Skin epidermis (tissue), 12 donors: ENCODE measurements around the gene FNDC3B.

Experiments used
- H3K27ac ChIP-seq, 21 experiments: fragments of 200-600 bp; sonication (generic) in 11 of 21; one replicate each; pipeline ENCODE4 v1.5.0; 2020; ENCODE audit warnings: mild to moderate bottlenecking in 3 of 21, inconsistent platforms in 2 of 21, moderate library complexity in 2 of 21
- H3K4me3 ChIP-seq, 7 experiments: fragments of 200-600 bp; sonication (generic) in 2 of 7; one replicate each; pipeline ENCODE4 v1.5.0; 2020; ENCODE audit warnings: inconsistent platforms in 2 of 7, mild to moderate bottlenecking in 2 of 7, moderate library complexity in 1 of 7

FNDC3B gene

DNA sequence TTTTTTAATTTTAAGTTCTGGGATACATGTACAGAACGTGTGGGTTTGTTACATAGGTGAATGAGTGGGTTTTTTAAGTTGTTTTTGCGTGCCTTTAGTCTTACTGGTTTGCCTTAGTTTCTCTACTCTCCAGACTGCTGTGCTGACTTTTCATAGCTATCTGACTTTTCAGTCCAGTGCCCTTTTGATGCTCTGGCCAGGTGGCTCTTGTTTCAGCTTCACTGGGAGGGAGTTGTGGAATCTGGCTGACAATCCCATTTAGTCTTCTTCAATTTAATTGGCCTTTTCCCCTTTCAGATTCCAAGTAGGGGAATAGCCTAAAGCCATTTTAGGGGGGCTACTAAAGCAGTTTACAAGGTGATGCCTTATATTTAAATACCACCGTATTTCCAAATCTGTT lies 30.1 kb downstream of the FNDC3B start:
- Histone ChIP-seq H3K4me3 (no peak overlapping the region), H3K27ac (no peak overlapping the region)

DNA sequence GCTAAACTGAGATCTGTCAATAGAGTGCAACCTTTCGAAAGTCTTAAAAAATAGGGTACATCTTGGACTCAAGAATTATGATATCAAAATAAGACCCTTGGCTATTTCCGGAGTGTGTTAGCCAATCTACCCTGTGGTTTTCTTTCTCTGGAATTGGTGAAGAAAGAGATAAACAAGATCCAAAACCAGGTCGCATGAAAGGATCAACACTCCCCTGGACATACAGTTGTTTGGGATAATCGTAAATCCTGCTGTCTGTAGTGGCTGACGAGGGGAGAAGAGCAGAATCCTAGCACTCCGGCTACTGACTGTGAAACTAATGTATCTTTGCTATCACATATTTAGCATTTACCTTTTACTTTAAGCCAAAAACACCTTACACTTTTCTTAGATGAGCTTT lies 30.9 kb downstream of the FNDC3B start:
- H3K4me3 ChIP-seq = no peak overlapping the region
- H3K27ac ChIP-seq = no peak overlapping the region

DNA sequence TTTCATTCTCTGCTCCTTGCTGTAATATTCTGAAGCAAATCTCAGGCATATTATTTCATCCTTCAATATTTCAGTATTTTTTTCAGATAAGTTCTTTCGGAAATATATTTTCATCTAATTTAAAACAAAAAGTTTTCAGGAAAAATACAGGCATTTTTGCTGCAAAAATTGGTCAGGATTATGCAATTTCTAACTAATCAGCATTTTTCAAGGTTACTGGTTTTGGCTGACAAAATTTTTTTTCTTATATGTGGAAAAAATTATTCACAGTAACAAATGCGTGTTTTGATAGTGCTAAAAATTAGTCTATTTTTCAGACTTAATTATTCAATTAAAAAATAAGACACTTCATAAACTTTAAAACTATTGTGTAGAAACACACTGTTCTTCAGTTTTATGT lies 31.4 kb downstream of the FNDC3B start:
- H3K27ac ChIP-seq = no peak overlapping the region

DNA sequence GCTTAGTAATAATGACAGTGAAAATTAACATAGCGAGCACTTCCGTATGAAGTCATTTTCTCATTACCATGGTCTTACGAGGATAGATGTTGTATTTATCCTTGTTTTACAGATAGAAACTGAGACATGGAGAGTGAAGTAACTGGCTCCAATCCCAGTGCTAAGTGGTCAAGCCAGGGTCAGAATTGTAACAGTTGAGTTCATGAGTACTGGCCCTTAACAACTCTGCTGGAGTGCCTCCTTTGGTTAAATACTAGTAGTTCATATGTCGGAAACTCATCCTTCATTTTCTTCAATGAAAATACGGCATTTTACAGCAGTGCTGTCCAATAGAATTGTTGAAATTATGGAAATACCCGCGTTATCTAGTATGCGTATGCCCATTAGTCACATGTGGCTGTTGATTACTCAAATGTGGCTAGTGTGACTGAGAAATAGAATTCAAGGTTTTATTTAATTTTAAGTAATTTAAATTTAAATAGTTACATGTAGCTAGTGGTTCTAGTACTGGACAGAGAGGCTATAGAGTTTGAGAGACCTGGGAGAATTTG lies 32.5 kb downstream of the FNDC3B start:
- no peak overlapping the region for H3K4me3 ChIP-seq
- H3K27ac ChIP-seq = no peak overlapping the region

More for the DNA sequence above, 31.4 kb downstream of the FNDC3B start:
- H3K4me3 ChIP-seq = no peak overlapping the region

DNA sequence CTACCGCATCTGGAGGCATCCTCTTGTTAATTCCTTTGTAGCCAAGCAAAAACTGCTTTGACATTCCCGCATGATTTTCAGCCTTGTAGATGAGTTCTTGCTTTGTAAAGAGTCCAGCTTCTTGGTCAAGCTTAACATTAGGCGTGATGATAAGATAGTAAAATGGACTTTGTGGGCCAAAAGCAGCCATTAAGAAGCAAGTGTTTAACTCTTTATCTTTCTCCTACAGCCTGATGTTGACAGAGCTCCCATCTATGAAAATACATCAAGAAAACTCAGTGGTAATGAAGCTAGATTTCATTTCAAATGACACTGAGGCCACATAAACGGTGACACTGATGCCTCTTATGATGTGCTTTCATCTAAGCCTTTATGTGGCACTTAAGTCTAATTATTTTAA lies 33.2 kb downstream of the FNDC3B start:
- H3K27ac ChIP-seq = no peak overlapping the region
- H3K4me3 ChIP-seq = no peak overlapping the region

DNA sequence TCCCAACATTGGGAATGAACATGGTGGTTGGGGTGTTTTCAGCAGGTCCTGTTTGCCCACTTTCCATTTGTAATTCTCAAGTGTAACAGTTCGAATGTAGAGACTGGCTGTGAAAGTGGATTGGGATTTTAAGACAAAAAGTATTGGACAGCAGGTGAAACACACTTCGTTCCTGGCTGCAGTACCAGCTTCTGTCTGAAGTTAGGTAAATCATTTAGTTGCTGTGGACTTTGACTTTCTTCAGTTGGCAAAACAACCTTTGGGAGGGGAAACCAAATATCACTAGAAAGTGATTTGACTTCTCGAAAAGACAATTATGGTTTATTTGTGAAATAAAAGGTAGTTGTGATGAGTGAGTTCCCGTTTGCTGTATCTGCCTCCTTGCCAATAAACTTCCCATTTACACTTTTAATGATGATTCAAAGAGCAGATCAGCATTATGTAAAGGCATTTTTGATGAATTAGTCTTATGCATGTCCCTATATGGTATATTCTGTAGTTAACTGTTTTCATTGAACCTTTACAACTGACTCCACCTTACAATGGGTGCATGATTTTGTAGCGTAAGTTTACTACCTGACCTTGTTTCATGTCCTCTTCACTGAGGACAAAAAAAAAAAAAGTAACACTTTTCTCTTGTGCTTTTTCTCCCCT lies 34.0 kb downstream of the FNDC3B start:
- Histone ChIP-seq H3K27ac (no peak overlapping the region), H3K4me3 (no peak overlapping the region)

GRCh38 chr3:172074032-172074431 lies 34.7 kb downstream of the FNDC3B start:
- Histone ChIP-seq H3K27ac (no peak overlapping the region), H3K4me3 (no peak overlapping the region)

- no peak overlapping the region for H3K27ac ChIP-seq
- no peak overlapping the region for H3K4me3 ChIP-seq
Measured at GRCh38 chr3:172074586-172074985, 35.2 kb downstream of the FNDC3B start.

GRCh38 chr3:172076212-172076611 lies 36.8 kb downstream of the FNDC3B start:
- Histone ChIP-seq H3K4me3 (no peak overlapping the region), H3K27ac (no peak overlapping the region)

DNA sequence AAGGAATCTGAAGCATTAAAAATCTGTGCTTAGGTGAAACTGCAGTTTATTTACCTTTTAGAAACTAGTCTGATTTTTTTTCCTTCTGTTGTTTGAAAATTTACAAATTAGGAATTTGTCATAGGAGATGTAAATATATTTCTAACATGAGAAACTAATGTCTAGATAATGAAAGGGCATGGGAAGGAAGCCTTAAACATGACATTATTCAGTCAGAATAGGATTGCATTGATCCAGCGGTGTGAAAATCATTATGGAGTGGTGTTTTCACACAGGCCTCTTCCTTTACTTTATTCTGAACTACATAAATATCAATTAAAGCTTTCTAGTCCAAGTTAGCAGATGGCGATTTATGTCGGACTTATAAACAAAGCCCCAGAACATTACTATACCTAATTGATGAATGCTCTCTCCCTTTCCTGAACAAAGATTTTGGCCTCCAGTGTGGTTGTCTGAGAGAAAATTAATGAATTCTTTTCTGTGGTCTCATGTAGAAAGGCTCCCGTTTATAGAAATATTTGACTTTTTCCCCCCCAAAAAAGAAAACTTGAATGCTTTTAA lies 37.9 kb downstream of the FNDC3B start:
- H3K4me3 ChIP-seq = no peak overlapping the region
- no peak overlapping the region for H3K27ac ChIP-seq

- Histone ChIP-seq H3K4me3 (no peak overlapping the region), H3K27ac (no peak overlapping the region)
Measured at GRCh38 chr3:172078244-172078643, 38.9 kb downstream of the FNDC3B start.

DNA sequence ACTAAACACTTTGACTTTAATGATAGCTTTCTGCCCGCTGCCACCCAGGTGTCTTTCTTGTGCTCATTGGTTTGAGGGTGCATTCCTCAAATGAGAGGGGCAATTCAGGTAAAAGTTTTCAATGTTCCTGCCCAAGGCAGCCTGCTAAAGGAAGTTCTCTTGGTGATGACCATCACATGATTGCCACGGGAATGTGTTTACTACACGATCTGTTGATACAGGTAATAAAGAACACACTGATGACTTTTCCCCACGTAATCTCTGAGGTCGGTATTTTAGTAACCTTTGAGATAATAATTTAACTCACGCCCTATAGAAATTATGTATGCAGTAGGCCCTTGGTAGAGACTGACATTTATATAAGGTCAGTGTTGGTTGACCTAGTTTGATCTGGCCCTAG lies 39.3 kb downstream of the FNDC3B start:
- no peak overlapping the region for H3K27ac ChIP-seq
- H3K4me3 ChIP-seq = no peak overlapping the region

DNA sequence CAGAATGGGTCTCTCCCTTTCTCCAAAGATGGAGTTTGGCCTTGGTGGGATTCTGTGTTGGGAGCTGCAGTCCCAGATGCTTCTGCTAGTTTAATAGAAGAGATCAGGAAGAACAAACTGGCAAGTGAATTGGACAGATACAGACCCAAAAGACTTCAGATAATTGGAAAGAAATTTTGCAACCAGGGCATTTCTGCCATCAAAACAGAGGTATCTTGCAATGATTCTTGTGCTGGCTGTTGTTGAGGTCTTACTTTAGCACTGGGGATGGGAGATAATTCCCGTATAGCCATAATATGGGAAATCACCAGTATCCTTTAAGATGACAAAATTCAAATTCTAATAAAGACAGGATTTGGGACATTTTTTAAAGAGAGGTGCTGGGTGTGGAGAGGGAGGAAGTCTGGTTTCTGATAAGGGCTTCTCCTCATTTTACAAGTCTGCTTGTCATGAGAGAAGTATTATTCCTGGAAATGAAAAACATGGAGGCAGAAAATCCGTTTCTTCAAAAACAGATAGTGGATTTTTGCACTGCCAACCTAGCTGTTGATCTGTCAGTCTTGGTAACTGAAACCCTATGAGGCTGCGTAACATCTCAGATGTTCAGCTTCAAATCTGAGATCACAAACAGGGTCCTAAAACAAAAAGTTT lies 40.1 kb downstream of the FNDC3B start:
- Histone ChIP-seq H3K27ac (no peak overlapping the region), H3K4me3 (no peak overlapping the region)

DNA sequence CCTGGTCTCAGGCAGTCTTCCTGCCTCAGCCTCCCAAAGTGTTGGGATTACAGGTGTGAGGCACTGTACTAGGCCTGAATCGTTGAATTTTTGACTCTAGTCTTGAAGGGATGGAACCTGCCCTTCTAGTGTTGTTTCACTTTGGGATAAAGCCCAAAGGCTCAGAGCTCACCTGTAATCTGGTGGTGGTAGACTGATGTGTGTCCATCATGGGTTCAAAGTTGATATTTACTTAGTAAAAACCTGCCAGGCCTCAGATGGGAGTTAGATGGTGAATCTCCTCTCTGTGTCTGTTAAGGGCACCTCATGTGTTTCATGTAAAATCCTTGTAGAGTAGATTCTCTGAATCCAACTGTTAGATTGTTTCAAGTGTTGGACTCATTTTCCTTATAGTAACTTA lies 41.1 kb downstream of the FNDC3B start:
- H3K27ac ChIP-seq = no peak overlapping the region
- no peak overlapping the region for H3K4me3 ChIP-seq

DNA sequence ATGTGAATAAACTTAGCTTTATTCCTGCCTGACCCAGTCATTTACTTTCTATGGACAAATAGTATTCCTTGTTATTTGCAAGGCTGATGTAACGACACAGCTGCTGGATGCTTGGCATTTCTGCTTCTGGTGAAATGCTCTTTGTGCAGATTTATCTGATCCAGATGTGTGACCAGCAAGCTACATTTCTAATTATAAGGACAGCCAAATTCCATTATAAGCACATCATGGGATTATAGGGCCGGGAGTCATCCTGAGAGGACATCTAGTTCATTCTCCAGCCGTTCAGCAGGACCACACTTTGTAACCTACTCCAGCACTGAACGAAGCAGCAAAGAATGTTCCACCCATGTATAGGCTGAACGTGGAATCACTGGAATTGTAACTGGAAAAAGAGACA lies 42.9 kb downstream of the FNDC3B start:
- Histone ChIP-seq H3K4me3 (no peak overlapping the region), H3K27ac (peak overlapping the region in 6 of 21 experiments; percentile 2 to 73 (median 50))

GRCh38 chr3:172082820-172083513 lies 43.6 kb downstream of the FNDC3B start:
- no peak overlapping the region for H3K4me3 ChIP-seq
- peak overlapping the region in 8 of 21 experiments; percentile 2 to 73 (median 44) for H3K27ac ChIP-seq

- H3K4me3 ChIP-seq = no peak overlapping the region
- no peak overlapping the region for H3K27ac ChIP-seq
Measured at GRCh38 chr3:172083995-172084409, 44.6 kb downstream of the FNDC3B start.

DNA sequence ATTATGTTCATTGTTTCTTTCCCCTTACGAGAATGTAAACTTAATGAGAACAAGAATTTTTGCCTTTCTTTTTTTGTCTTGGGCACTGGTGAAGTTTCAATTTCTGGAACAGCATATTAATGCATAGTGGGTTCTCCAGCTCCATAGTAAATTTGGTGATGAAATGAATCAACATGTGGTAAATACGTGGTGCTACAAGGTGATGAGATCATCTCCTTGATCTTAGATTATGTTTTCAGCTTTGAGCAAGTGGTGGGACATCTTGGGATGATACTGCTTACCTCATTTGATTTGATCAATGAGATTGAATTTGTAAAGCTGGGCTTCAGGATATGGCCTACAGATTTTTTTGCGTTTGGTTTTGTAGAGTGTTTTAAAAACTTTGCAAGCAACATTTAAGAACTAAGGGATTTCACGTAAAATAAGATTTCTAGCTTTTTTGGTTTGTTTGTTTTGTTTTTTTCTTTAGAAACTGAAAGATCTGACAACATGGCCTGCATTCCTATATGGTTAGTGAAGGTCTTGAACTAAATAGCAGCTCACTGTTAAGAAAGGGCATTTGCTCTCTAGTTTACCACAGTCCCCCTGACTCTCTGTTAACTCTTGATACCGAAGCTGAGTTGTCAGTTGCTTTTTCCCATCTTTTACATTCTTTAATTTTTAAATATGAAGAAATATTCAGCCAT lies 45.6 kb downstream of the FNDC3B start:
- Histone ChIP-seq H3K4me3 (no peak overlapping the region), H3K27ac (no peak overlapping the region)

GRCh38 chr3:172085557-172085895 lies 46.1 kb downstream of the FNDC3B start:
- H3K4me3 ChIP-seq = no peak overlapping the region
- H3K27ac ChIP-seq = no peak overlapping the region

- no peak overlapping the region for H3K27ac ChIP-seq
- no peak overlapping the region for H3K4me3 ChIP-seq
Measured at GRCh38 chr3:172086071-172086470, 46.7 kb downstream of the FNDC3B start.
